ENCODE data around the gene TOP1. TPM values are rescaled to one million over a fixed set of nuclear protein-coding genes. Genes with fewer than 3 reads are reported as not detected.

Gene TOP1
- total and polyA plus RNA-seq, 12 donors = 19.6 to 96.6 (median 27.3) TPM

DNA sequence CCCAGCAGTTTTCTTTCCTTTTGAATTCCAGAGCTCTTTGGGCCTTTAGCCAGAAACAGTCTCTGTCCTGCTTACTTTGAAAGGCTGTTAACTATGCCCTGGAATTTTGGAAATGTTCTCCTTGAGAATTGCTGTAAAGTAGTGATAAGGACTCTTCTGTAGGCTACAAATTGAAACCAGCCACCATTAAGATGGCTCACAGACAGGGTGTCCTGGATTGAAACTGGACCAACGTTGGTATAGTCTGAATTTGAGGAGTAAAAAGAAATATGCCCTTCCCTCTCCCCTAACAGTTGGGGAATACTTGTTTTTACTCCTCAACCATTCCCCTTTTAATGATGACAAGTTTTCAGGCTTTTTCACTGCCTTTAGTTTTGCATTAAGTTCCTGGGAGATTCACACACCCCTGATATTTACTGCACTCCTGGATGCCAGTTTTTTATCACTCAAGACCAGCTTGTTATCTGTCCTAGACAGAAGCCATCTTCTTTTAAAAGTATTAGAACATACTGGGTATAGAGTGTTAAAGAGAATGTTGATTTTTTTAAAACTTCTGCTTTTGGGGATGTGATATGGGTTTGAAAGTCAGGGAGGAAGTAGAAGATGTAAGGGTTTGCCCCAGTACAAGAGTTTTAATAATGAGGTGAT, 21.9 kb downstream of the TOP1 start:
- Histone ChIP-seq H3K27ac (peak overlapping the region in 4 of 5 donors; percentile 7 to 51 (median 34)), H3K27me3 (no peaks in the 10 kb centered on the region), H3K4me3 (no peak overlapping the region), H3K36me3 (replicated peaks in 1 of 2) (no peaks in the 10 kb centered on the region), H3K9me3 (replicated peaks in 1 of 3) (no peaks in the 10 kb centered on the region), H3K4me1 (replicated peaks in 1 of 2) (peaks cover 82 to 90% of the 10 kb centered on the region in 2 donors)
- WGBS, 4 donors = 0 to 20% (median 13%) methylated on average over 1 of the region's 1 CpG
- no peak for TF ChIP-seq POLR2A (IDR thresholded peaks at IDR 0.05)
- TF ChIP-seq, protein P1, sequence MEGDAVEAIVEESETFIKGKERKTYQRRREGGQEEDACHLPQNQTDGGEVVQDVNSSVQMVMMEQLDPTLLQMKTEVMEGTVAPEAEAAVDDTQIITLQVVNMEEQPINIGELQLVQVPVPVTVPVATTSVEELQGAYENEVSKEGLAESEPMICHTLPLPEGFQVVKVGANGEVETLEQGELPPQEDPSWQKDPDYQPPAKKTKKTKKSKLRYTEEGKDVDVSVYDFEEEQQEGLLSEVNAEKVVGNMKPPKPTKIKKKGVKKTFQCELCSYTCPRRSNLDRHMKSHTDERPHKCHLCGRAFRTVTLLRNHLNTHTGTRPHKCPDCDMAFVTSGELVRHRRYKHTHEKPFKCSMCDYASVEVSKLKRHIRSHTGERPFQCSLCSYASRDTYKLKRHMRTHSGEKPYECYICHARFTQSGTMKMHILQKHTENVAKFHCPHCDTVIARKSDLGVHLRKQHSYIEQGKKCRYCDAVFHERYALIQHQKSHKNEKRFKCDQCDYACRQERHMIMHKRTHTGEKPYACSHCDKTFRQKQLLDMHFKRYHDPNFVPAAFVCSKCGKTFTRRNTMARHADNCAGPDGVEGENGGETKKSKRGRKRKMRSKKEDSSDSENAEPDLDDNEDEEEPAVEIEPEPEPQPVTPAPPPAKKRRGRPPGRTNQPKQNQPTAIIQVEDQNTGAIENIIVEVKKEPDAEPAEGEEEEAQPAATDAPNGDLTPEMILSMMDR (IDR thresholded peaks at IDR 0.05) = no peak
- intact Hi-C loops (cut with DNase I) = no loop called here
- DNase-seq = peak in 1 of 7 donors; percentile 27

DNA sequence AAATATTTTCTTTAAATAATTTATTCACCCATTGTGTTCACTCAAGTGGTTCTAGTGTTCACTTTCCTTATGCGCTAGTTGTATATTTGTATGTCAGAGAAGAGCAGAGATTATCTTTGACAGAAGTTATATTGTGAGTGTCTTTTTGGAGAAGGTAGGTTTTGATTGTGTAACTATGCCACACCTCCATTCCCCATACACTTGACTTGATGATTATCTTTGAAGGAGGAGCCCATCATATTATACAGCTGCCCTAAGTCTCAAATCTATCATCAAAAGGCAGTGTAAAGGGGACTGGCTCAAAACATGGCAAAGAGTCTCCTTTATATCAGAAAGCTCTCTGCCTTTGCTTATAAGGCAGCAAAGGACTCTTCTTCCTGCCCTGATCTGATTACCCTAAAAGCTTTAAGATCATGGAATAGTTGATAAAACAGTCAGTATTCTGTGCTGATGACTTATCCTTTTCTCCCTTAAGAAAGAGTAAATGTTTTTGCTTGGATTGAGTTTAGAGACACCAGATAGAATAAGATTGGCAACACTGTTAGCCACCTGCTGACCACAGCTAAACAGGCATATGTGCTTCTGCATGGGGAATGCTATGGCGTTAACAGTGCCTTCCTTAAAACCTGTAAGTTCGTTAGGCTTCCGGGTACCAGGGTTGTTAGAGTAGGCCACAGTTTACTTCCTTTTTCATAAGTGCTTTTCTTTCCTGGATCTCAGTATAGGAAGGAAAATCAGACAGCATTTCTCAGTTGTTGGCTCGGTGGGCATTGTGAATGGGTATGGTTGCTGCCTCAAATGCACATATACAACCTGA, 22.6 kb downstream of the TOP1 start:
- Histone ChIP-seq H3K27me3 (no peaks in the 10 kb centered on the region), H3K4me3 (no peak overlapping the region), H3K9me3 (replicated peaks in 1 of 3) (no peaks in the 10 kb centered on the region), H3K36me3 (replicated peaks in 1 of 2) (no peaks in the 10 kb centered on the region), H3K4me1 (replicated peaks in 1 of 2) (peaks cover 85 to 90% of the 10 kb centered on the region in 2 donors), H3K27ac (peak overlapping the region in 3 of 5 donors; percentile 9 to 51 (median 14))
- DNase-seq = no peak
- WGBS, 4 donors = 69 to 79% (median 76%) methylated on average over 5 of the region's 5 CpGs
- intact Hi-C loops (cut with DNase I) = no loop called here
- TF ChIP-seq, protein P1 (IDR thresholded peaks at IDR 0.05) = no peak
- no peak for TF ChIP-seq POLR2A (IDR thresholded peaks at IDR 0.05)

DNA sequence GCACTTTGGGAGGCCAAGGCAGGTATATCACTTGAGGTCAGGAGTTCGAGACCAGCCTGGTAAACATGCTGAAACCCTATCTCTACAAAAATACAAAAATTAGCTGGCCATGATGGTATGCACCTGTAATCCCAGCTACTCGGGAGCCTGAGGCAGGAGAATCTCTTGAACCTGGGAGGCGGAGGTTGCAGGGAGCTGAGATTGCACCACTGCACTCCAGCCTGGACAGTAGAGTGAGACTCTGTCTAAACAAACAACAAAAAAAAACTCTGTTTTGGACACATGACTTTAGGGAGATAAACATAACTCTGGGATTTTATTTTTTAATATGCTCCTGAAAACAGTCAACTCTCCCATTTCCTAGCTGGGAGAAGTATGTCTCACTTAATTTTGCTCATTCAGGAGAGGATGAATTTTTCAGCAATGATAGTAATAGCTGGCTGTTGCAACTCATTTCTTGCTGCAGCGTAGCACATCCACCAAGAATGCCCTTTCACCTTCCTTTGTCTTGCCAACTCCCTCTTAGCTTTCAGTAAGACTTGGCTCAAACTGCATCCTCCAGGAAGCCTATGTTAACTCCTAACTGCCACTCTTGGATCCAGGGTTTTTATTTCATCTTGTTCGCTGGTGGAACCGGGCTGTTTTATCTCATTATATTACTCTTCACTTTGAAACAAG, 24.3 kb downstream of the TOP1 start:
- Histone ChIP-seq H3K9me3 (replicated peaks in 1 of 3) (no peaks in the 10 kb centered on the region), H3K4me3 (no peak overlapping the region), H3K36me3 (replicated peaks in 1 of 2) (no peaks in the 10 kb centered on the region), H3K27me3 (no peaks in the 10 kb centered on the region), H3K27ac (peak overlapping the region in 3 of 5 donors; percentile 2 to 23 (median 5)), H3K4me1 (replicated peaks in 1 of 2) (peaks cover 77 to 88% of the 10 kb centered on the region in 2 donors)
- 49 to 53% (median 50%) methylated on average over 6 of the region's 6 CpGs for WGBS, 4 donors
- DNase-seq = peak in 4 of 7 donors; percentile 36 to 62 (median 44)
- intact Hi-C loops (cut with DNase I) = no loop called here
- TF ChIP-seq, protein P1 (IDR thresholded peaks at IDR 0.05) = no peak
- TF ChIP-seq POLR2A (IDR thresholded peaks at IDR 0.05) = no peak
